SK-N-SH (cell line): ENCODE measurements around the gene SLC20A1. TPM values are rescaled to one million over a fixed set of nuclear protein-coding genes. Genes with fewer than 3 reads are reported as not detected.

ENCODE experiments used
- CTCF ChIA-PET: fragments of 300-600, 350-600 bp; formaldehyde crosslinking; extraction: SDS; loops from one replicate; lab custom pipeline; 2021; lab: Yijun Ruan, JAX
- POLR2A ChIA-PET: fragments of 350-600 bp; sonication (Branson Sonifier 250); formaldehyde crosslinking; extraction: SDS; loops from one replicate; lab custom pipeline; 2020; ENCODE audit warnings: antibody characterized with exemption, inconsistent platforms; lab: Yijun Ruan, JAX
- DNase-seq: peaks from one replicate; pipeline ENCODE4 v3.0.0; 2012
- H2AFZ ChIP-seq: fragments of 200-600 bp; sonication (generic); 2 replicates; pipeline ENCODE4 v1.8.1; 2016; ENCODE audit warnings: antibody characterized with exemption, mild to moderate bottlenecking, low read depth
- H3F3A ChIP-seq: fragments of 200-600 bp; sonication (generic); replicated peaks from 2 replicates; pipeline ENCODE3; 2016; ENCODE audit warnings: antibody characterized with exemption, mild to moderate bottlenecking; ENCODE audit not compliant: insufficient read depth
- H3K27ac ChIP-seq, 2 experiments: fragments of 200-500 bp in 1 of 2; fragments of 200-600 bp in 1 of 2; sonication (Bioruptor generic) in 1 of 2; sonication (generic), shearing (Covaris generic) in 1 of 2; 2 replicates each; pipeline versions ENCODE4 v1.5.1 to v1.6.1; 2014 to 2016; ENCODE audit warnings: low read depth in 2 of 2, inconsistent platforms in 1 of 2, low read length in 1 of 2, mild to moderate bottlenecking in 1 of 2, mixed read lengths in 1 of 2
- H3K27me3 ChIP-seq: fragments of 200-600 bp; sonication (generic), shearing (Covaris generic); 2 replicates; pipeline ENCODE4 v1.6.1; 2016; ENCODE audit warnings: mixed run types; ENCODE audit not compliant: insufficient read depth
- H3K36me3 ChIP-seq, 2 experiments: fragments of 200-500 bp in 1 of 2; fragments of 200-600 bp in 1 of 2; sonication (Bioruptor generic) in 1 of 2; sonication (generic) in 1 of 2; replicated peaks in 1 of 2; 2 replicates each; pipeline versions ENCODE3 to v1.5.1; 2014 to 2016; ENCODE audit warnings: low read length in 1 of 2, mild to moderate bottlenecking in 1 of 2; ENCODE audit not compliant: insufficient read depth in 2 of 2, control insufficient read depth in 1 of 2
- H3K4me1 ChIP-seq, 2 experiments: fragments of 200-500 bp in 1 of 2; fragments of 200-600 bp in 1 of 2; sonication (Bioruptor generic) in 1 of 2; sonication (generic), shearing (Covaris generic) in 1 of 2; 2 replicates each; pipeline versions ENCODE4 v1.5.1 to v1.6.1; 2014 to 2016; ENCODE audit warnings: low read depth in 1 of 2, low read length in 1 of 2, mixed run types in 1 of 2; ENCODE audit not compliant: insufficient read depth in 2 of 2, control insufficient read depth in 1 of 2
- H3K4me2 ChIP-seq: fragments of 200-600 bp; sonication (generic), shearing (Covaris generic); 2 replicates; pipeline ENCODE4 v1.6.1; 2017; ENCODE audit warnings: mixed run types
- H3K4me3 ChIP-seq, 2 experiments: fragments of 200-500 bp in 1 of 2; fragments of 200-600 bp in 1 of 2; sonication (Bioruptor generic) in 1 of 2; sonication (generic), shearing (Covaris generic) in 1 of 2; 2 replicates each; pipeline versions ENCODE4 v1.5.1 to v1.8.1; 2014 to 2016; ENCODE audit warnings: low read depth in 2 of 2, inconsistent platforms in 1 of 2, low read length in 1 of 2, mild to moderate bottlenecking in 1 of 2, mixed read lengths in 1 of 2, moderate library complexity in 1 of 2
- H3K79me2 ChIP-seq: fragments of 200-600 bp; sonication (generic); 2 replicates; pipeline ENCODE4 v1.8.1; 2017; ENCODE audit warnings: mild to moderate bottlenecking; ENCODE audit not compliant: insufficient read depth
- H3K9ac ChIP-seq: fragments of 200-600 bp; sonication (generic); 2 replicates; pipeline ENCODE4 v1.6.1; 2017; ENCODE audit warnings: mixed run types
- H3K9me2 ChIP-seq: fragments of 200-600 bp; sonication (generic); 2 replicates; pipeline ENCODE4 v1.6.1; 2017; ENCODE audit warnings: mixed run types
- H3K9me3 ChIP-seq: fragments of 200-600 bp; sonication (generic); 2 replicates; pipeline ENCODE4 v1.6.1; 2017; ENCODE audit warnings: mixed run types, mild to moderate bottlenecking, moderate library complexity
- H4K20me1 ChIP-seq: fragments of 200-600 bp; sonication (generic); 2 replicates; pipeline ENCODE4 v1.6.1; 2017; ENCODE audit warnings: mild to moderate bottlenecking, mixed run types; ENCODE audit not compliant: insufficient read depth
- EP300 ChIP-seq, 2 experiments: IDR thresholded peaks; 2 replicates each; pipeline versions ENCODE4 v1.4.0 to v1.6.1; 2012; ENCODE audit warnings: borderline replicate concordance in 1 of 2, low read depth in 1 of 2, low read length in 1 of 2
- FOSL2 ChIP-seq: IDR thresholded peaks from 2 replicates; pipeline ENCODE4 v1.4.0; 2012; ENCODE audit warnings: low read depth, mild to moderate bottlenecking, moderate library complexity, borderline replicate concordance
- FOXJ3 ChIP-seq: sonication (generic); formaldehyde crosslinking; IDR thresholded peaks from 2 replicates; pipeline ENCODE4 v1.5.1; 2020; ENCODE audit warnings: mild to moderate bottlenecking, missing genetic modification reagents
- NRF1 ChIP-seq: IDR thresholded peaks from 2 replicates; pipeline ENCODE4 v1.6.1; 2012; ENCODE audit warnings: low read depth, mild to moderate bottlenecking, low read length
- RAD21 ChIP-seq: IDR thresholded peaks from 2 replicates; pipeline ENCODE4 v1.6.1; 2012; ENCODE audit warnings: mild to moderate bottlenecking, low read length
- RFX5 ChIP-seq: IDR thresholded peaks from 2 replicates; pipeline ENCODE4 v1.6.1; 2012; ENCODE audit warnings: mild to moderate bottlenecking, improper control_type of control experiment, low read length
- SIN3A ChIP-seq: IDR thresholded peaks from 2 replicates; pipeline ENCODE4 v1.6.1; 2012; ENCODE audit warnings: low read depth, mild to moderate bottlenecking, low read length, moderate library complexity, borderline replicate concordance
- SMC3 ChIP-seq: IDR thresholded peaks from 2 replicates; pipeline ENCODE4 v1.6.1; 2012; ENCODE audit warnings: low read depth, low read length, improper control_type of control experiment
- TAF1 ChIP-seq: IDR thresholded peaks from 2 replicates; pipeline ENCODE4 v1.6.1; 2012; ENCODE audit warnings: low read depth, mild to moderate bottlenecking, low read length, moderate library complexity, borderline replicate concordance
- YY1 ChIP-seq: IDR thresholded peaks from 2 replicates; pipeline ENCODE4 v1.4.0; 2012; ENCODE audit warnings: low read depth, mild to moderate bottlenecking
- WGBS: methylation state at CpG from one replicate; pipeline ENCODE4 v1.1.6; 2017; ENCODE audit warnings: low lambda C conversion rate; 5-methylcytosine and 5-hydroxymethylcytosine counted together
- polyA plus RNA-seq, 3 experiments: library from polyadenylated mRNA; depleted of rRNA; stranded (reverse); fragments of >200 nt; gene quantifications; 2 replicates each; pipeline ENCODE4 v1.2.3, GENCODE V29; 2012
- TF ChIP-seq, protein P1 (sequence below): IDR thresholded peaks from 2 replicates; pipeline ENCODE4 v1.4.0; 2012; ENCODE audit warnings: low read depth, borderline replicate concordance
- TF ChIP-seq, protein P2 (sequence below): fragments of 150-350 bp; IDR thresholded peaks from 2 replicates; pipeline ENCODE4 v1.6.1; 2017; ENCODE audit warnings: antibody characterized with exemption, low read length, low read depth, borderline replicate concordance
- TF ChIP-seq, protein P3 (sequence below): IDR thresholded peaks from 2 replicates; pipeline ENCODE4; 2012
- TF ChIP-seq, protein P4 (sequence below): fragments of 200-600 bp; sonication (generic); IDR thresholded peaks from 2 replicates; pipeline ENCODE4 v1.6.1; 2017; ENCODE audit warnings: antibody characterized with exemption, mild to moderate bottlenecking, moderate library complexity

The SLC20A1 gene
- polyA plus RNA-seq, 1 of the 3 experiments (the other 2 are of a cell fraction), result 56.3 TPM

DNA sequence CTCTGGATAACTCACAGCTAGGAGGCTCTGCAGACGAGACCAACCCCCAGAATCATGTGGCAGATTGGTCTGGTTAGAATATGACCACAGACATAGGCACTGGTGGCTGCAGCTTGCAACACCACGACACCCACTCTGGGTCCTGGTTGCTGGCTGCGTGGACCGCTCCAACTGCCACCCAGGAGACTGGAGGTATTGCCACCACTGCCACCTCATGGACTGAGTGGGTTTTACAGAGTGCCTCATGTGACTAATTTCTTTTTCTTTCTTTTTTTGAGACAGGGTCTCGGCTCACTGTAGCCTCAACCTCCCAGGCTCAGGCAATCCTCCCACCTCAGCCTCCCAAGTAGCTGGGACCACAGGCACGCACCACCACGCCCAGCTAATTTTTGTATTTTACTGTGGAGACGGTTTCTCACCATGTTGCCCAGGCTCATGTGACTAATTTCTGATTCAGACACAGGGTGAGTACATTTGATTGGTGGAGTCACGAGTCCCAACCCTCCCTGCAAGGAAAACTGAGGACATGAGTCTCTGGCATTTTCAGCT is 45.2 kb downstream of the SLC20A1 start:
- WGBS, result 64% methylated on average over 9 of the region's 9 CpGs
- H4K20me1 ChIP-seq, result no peaks in the 10 kb centered on the region
- peaks cover 4% of the 10 kb centered on the region for H3F3A ChIP-seq
- no peaks in the 10 kb centered on the region for H3K9me2 ChIP-seq
- H3K9me3 ChIP-seq, result no peaks in the 10 kb centered on the region
- peak; percentile 73 for DNase-seq
- no peak overlapping the region for H3K9ac ChIP-seq
- peak overlapping the region in 1 of 2 experiments; percentile 73; a peak in 2 of 4 replicates for H3K27ac ChIP-seq
- H3K4me1 ChIP-seq, result peaks cover 5 to 21% of the 10 kb centered on the region in 2 experiments; a peak in 3 of 4 replicates
- POLR2A ChIA-PET, result no interaction called here
- H3K4me3 ChIP-seq, result no peak overlapping the region; a peak in 1 of 4 replicates
- no peak for TF ChIP-seq YY1
- TF ChIP-seq TAF1, result no peak
- no peak for TF ChIP-seq SIN3A
- peak; percentile 68 for TF ChIP-seq SMC3
- TF ChIP-seq, protein P1, sequence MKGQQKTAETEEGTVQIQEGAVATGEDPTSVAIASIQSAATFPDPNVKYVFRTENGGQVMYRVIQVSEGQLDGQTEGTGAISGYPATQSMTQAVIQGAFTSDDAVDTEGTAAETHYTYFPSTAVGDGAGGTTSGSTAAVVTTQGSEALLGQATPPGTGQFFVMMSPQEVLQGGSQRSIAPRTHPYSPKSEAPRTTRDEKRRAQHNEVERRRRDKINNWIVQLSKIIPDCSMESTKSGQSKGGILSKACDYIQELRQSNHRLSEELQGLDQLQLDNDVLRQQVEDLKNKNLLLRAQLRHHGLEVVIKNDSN, result peak; percentile 55; the same call in 1 of the 2 replicates
- no peak for TF ChIP-seq RFX5
- TF ChIP-seq, protein P2, sequence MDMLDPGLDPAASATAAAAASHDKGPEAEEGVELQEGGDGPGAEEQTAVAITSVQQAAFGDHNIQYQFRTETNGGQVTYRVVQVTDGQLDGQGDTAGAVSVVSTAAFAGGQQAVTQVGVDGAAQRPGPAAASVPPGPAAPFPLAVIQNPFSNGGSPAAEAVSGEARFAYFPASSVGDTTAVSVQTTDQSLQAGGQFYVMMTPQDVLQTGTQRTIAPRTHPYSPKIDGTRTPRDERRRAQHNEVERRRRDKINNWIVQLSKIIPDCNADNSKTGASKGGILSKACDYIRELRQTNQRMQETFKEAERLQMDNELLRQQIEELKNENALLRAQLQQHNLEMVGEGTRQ, result no peak
- TF ChIP-seq EP300 (IDR thresholded peaks at IDR 0.05; ENCODE audit: borderline replicate concordance in 1 of 2, low read depth in 1 of 2, low read length in 1 of 2), result no peak
- TF ChIP-seq RAD21, result peak; percentile 76
- TF ChIP-seq NRF1, result no peak
- TF ChIP-seq, protein P3, sequence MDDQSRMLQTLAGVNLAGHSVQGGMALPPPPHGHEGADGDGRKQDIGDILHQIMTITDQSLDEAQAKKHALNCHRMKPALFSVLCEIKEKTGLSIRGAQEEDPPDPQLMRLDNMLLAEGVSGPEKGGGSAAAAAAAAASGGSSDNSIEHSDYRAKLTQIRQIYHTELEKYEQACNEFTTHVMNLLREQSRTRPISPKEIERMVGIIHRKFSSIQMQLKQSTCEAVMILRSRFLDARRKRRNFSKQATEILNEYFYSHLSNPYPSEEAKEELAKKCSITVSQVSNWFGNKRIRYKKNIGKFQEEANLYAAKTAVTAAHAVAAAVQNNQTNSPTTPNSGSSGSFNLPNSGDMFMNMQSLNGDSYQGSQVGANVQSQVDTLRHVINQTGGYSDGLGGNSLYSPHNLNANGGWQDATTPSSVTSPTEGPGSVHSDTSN, result no peak
- TF ChIP-seq, protein P4, sequence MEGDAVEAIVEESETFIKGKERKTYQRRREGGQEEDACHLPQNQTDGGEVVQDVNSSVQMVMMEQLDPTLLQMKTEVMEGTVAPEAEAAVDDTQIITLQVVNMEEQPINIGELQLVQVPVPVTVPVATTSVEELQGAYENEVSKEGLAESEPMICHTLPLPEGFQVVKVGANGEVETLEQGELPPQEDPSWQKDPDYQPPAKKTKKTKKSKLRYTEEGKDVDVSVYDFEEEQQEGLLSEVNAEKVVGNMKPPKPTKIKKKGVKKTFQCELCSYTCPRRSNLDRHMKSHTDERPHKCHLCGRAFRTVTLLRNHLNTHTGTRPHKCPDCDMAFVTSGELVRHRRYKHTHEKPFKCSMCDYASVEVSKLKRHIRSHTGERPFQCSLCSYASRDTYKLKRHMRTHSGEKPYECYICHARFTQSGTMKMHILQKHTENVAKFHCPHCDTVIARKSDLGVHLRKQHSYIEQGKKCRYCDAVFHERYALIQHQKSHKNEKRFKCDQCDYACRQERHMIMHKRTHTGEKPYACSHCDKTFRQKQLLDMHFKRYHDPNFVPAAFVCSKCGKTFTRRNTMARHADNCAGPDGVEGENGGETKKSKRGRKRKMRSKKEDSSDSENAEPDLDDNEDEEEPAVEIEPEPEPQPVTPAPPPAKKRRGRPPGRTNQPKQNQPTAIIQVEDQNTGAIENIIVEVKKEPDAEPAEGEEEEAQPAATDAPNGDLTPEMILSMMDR, result peak; percentile 67
- TF ChIP-seq FOSL2, result 0 out of 2 replicates have a peak, but pooled peaks have one; percentile 9
- TF ChIP-seq FOXJ3 (CRISPR knock-in tag), result no peak
- TF ChIP-seq, all 33 proteins: peak for 5
- Histone ChIP-seq H3K4me2 (no peak overlapping the region), H3K27me3 (no peaks in the 10 kb centered on the region), H3K36me3 (no peaks in the 10 kb centered on the region), H3K79me2 (no peaks in the 10 kb centered on the region), H2AFZ (peak overlapping the region; percentile 54)
- CTCF ChIA-PET, result interaction anchor here (0.7 to 3.6 kb wide), 24 partner anchors 8 to 463 kb away, joined by 3 to 28 read pairs (median 4); no protein-coding TSS in a partner anchor
